SK-N-SH treated with all-trans-retinoic acid at 6 μM for 48 hours (cell line): ENCODE data around the gene SDR39U1.

Experiments
- ATAC-seq: fragments of 200-7000 bp; cut with Tn5 transposase; 3 replicates; pipeline ENCODE4 v1.9.1; 2020; ENCODE audit warnings: mild to moderate bottlenecking, moderate library complexity
- ARNTL ChIP-seq: fragments of 450-650 bp; formaldehyde crosslinking; IDR thresholded peaks from 2 replicates; pipeline ENCODE4 v1.5.0; 2020; ENCODE audit warnings: low read depth, mild to moderate bottlenecking, moderate library complexity, borderline replicate concordance
- BACH2 ChIP-seq: fragments of 250-450 bp; sonication (Bioruptor Pico); IDR thresholded peaks from 2 replicates; pipeline ENCODE4 v1.9.0; 2021; ENCODE audit warnings: mild to moderate bottlenecking, borderline replicate concordance
- CSDC2 ChIP-seq: fragments of 250-450 bp; sonication (Bioruptor Pico); IDR thresholded peaks from 2 replicates; pipeline ENCODE4 v1.5.0; 2020; ENCODE audit warnings: mild to moderate bottlenecking, moderate library complexity
- ESRRG ChIP-seq: fragments of 250-450 bp; sonication (Bioruptor Pico); IDR thresholded peaks from 2 replicates; pipeline ENCODE4 v1.6.1; 2021; ENCODE audit warnings: mild to moderate bottlenecking
- ISL1 ChIP-seq: fragments of 250-450 bp; sonication (Bioruptor Pico); IDR thresholded peaks from 2 replicates; pipeline ENCODE4 v2.1.2; 2022; ENCODE audit warnings: mild to moderate bottlenecking, moderate library complexity
- OSR1 ChIP-seq: fragments of 250-450 bp; sonication (Bioruptor Pico); IDR thresholded peaks from 2 replicates; pipeline ENCODE4 v1.8.0; 2022; ENCODE audit warnings: moderate library complexity, mild to moderate bottlenecking, inconsistent platforms
- POU6F1 ChIP-seq: fragments of 250-450 bp; sonication (Bioruptor Pico); IDR thresholded peaks from 2 replicates; pipeline ENCODE4 v1.8.0; 2021; ENCODE audit warnings: low read depth, mild to moderate bottlenecking, moderate library complexity, borderline replicate concordance
- PPARA ChIP-seq: fragments of 250-450 bp; sonication (Bioruptor Pico); IDR thresholded peaks from 2 replicates; pipeline ENCODE4 v1.5.0; 2020; ENCODE audit warnings: mild to moderate bottlenecking, borderline replicate concordance
- RARB ChIP-seq: fragments of 250-450 bp; sonication (Bioruptor Pico); IDR thresholded peaks from 2 replicates; pipeline ENCODE4 v1.8.0; 2021; ENCODE audit warnings: mild to moderate bottlenecking, moderate library complexity
- SNAI2 ChIP-seq: fragments of 250-450 bp; sonication (Bioruptor Pico); IDR thresholded peaks from 2 replicates; pipeline ENCODE4 v1.5.0; 2020; ENCODE audit warnings: mild to moderate bottlenecking, moderate library complexity
- TCF4 ChIP-seq: fragments of 250-450 bp; sonication (Bioruptor Pico); IDR thresholded peaks from 2 replicates; pipeline ENCODE4 v1.8.0; 2021; ENCODE audit warnings: mild to moderate bottlenecking, moderate library complexity, borderline replicate concordance
- TOX ChIP-seq: fragments of 250-450 bp; sonication (Bioruptor Pico); IDR thresholded peaks from 2 replicates; pipeline ENCODE4 v1.8.0; 2021; ENCODE audit warnings: mild to moderate bottlenecking, moderate library complexity, borderline replicate concordance
- TSHZ2 ChIP-seq: fragments of 250-450 bp; sonication (Bioruptor Pico); IDR thresholded peaks from 2 replicates; pipeline ENCODE4 v1.5.0; 2020; ENCODE audit warnings: mild to moderate bottlenecking, moderate library complexity
- ZC3H10 ChIP-seq: fragments of 250-450 bp; sonication (Bioruptor Pico); IDR thresholded peaks from 2 replicates; pipeline ENCODE4 v1.5.1; 2021; ENCODE audit warnings: mild to moderate bottlenecking, moderate library complexity
- ZFP3 ChIP-seq: fragments of 250-450 bp; sonication (Bioruptor Pico); IDR thresholded peaks from 2 replicates; pipeline ENCODE4 v1.5.0; 2020; ENCODE audit warnings: mild to moderate bottlenecking, moderate library complexity
- ZFP30 ChIP-seq: fragments of 450-650 bp; formaldehyde crosslinking; IDR thresholded peaks from 2 replicates; pipeline ENCODE4 v1.5.0; 2022; ENCODE audit warnings: mild to moderate bottlenecking, moderate library complexity
- ZNF565 ChIP-seq: fragments of 450-650 bp; formaldehyde crosslinking; conservative IDR thresholded peaks from 2 replicates; pipeline ENCODE4 v1.5.0; 2020; ENCODE audit warnings: low read depth, mild to moderate bottlenecking, moderate library complexity
- ZNF70 ChIP-seq: fragments of 450-650 bp; formaldehyde crosslinking; IDR thresholded peaks from 2 replicates; pipeline ENCODE4 v1.5.0; 2020; ENCODE audit warnings: mild to moderate bottlenecking, moderate library complexity
- TF ChIP-seq, protein P1 (sequence below): fragments of 250-450 bp; sonication (Bioruptor Pico); IDR thresholded peaks from 2 replicates; pipeline ENCODE4 v1.5.1; 2021; ENCODE audit warnings: mild to moderate bottlenecking, moderate library complexity
- TF ChIP-seq, protein P2 (sequence below): fragments of 250-450 bp; sonication (Bioruptor Pico); IDR thresholded peaks from 2 replicates; pipeline ENCODE4 v1.5.1; 2020; ENCODE audit warnings: low read depth, mild to moderate bottlenecking, moderate library complexity

Gene SDR39U1

DNA sequence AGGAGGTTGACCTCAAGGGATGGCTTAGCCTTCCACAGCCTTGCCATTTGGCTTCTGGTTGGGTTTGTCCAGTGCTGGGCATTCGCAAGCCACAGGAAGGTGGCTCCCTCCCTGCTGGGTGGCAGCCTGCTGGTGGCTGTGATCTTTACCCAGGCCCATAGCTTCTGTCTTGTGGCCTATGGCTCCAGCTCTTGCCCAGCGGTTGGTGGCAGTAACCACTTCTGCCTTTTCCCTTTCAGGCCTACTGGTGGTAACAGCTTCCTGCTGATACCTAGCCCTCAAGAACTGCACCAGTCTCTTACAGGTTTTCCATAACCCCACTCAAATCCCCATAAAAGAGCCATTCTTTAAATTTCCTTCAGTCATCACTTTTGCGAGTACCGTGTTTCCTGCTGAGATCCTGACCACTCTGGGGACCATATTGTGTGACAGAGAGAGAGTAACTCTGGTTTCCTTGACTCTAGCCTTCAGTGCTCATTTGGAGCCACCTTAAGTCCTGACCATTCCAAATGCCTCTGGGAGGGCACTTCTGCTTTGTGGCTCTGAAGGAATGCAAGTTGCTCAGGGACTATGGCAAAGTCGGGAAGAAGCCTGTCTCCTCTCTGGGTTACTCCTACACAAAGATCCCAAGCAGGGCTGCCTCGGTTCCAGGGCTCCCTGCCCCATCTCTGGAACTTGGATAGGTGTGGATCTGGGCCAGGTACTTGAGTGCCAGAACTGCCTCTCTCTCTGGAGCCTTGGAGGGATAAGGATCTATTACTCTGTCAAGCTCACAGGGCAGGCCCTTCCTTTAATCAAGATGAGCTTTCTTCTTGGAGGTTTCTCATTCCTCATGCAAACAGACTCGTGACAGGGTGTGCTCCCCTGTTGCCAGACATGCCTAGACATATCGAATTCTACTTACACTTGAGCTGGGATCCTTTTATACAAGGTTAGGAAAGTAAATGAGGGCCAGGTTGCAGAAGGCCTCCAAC, 46.7 kb downstream of the SDR39U1 start:
- no peak for TF ChIP-seq TCF4 (CRISPR knock-in tag)
- no peak for TF ChIP-seq ZFP3
- TF ChIP-seq RARB (CRISPR knock-in tag) = no peak
- no peak for TF ChIP-seq CSDC2
- no peak for TF ChIP-seq ESRRG (CRISPR knock-in tag)
- no peak for TF ChIP-seq ZNF565 (CRISPR knock-in tag)
- no peak for ATAC-seq

GRCh38 chr14:24394275-24394674, 48.3 kb downstream of the SDR39U1 start:
- ATAC-seq = no peak
- TF ChIP-seq RARB (CRISPR knock-in tag) (no peak), ZNF565 (CRISPR knock-in tag) (no peak), ZFP3 (no peak), OSR1 (CRISPR knock-in tag) (no peak), SNAI2 (no peak), TSHZ2 (CRISPR knock-in tag) (no peak), ZC3H10 (CRISPR knock-in tag) (no peak), BACH2 (CRISPR knock-in tag) (no peak), ZNF70 (CRISPR knock-in tag) (no peak), TOX (no peak), ISL1 (no peak), POU6F1 (CRISPR knock-in tag) (no peak), ARNTL (CRISPR knock-in tag) (no peak), ZFP30 (CRISPR knock-in tag) (no peak), ESRRG (CRISPR knock-in tag) (no peak), PPARA (no peak)
- TF ChIP-seq, protein P1, sequence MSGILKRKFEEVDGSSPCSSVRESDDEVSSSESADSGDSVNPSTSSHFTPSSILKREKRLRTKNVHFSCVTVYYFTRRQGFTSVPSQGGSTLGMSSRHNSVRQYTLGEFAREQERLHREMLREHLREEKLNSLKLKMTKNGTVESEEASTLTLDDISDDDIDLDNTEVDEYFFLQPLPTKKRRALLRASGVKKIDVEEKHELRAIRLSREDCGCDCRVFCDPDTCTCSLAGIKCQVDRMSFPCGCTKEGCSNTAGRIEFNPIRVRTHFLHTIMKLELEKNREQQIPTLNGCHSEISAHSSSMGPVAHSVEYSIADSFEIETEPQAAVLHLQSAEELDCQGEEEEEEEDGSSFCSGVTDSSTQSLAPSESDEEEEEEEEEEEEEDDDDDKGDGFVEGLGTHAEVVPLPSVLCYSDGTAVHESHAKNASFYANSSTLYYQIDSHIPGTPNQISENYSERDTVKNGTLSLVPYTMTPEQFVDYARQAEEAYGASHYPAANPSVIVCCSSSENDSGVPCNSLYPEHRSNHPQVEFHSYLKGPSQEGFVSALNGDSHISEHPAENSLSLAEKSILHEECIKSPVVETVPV = no peak

GRCh38 chr14:24392325-24393091, 50.1 kb downstream of the SDR39U1 start:
- ATAC-seq = peak; percentile 94

More at GRCh38 chr14:24392325-24393091, 50.1 kb downstream of the SDR39U1 start:
- TF ChIP-seq OSR1 (CRISPR knock-in tag) (no peak), ZFP3 (no peak), ESRRG (CRISPR knock-in tag) (no peak), CSDC2 (no peak), ZC3H10 (CRISPR knock-in tag) (no peak), ZNF70 (CRISPR knock-in tag) (no peak), PPARA (no peak), RARB (CRISPR knock-in tag) (no peak), TCF4 (CRISPR knock-in tag) (no peak), TOX (no peak)
- TF ChIP-seq, protein P2, sequence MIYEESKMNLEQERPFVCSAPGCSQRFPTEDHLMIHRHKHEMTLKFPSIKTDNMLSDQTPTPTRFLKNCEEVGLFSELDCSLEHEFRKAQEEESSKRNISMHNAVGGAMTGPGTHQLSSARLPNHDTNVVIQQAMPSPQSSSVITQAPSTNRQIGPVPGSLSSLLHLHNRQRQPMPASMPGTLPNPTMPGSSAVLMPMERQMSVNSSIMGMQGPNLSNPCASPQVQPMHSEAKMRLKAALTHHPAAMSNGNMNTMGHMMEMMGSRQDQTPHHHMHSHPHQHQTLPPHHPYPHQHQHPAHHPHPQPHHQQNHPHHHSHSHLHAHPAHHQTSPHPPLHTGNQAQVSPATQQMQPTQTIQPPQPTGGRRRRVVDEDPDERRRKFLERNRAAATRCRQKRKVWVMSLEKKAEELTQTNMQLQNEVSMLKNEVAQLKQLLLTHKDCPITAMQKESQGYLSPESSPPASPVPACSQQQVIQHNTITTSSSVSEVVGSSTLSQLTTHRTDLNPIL = no peak
- TF ChIP-seq, all 23 proteins: peak for 0
